Measurements from ENCODE around the gene GRIK4.

GRCh38 chr11:120599816-120600420 lies 88.4 kb downstream of the GRIK4 start:
- TF ChIP-seq MXI1 (conservative IDR thresholded peaks at IDR 0.05; ENCODE audit: poor library complexity, severe bottlenecking) (no peak), EZH2 (IDR thresholded peaks at IDR 0.05; ENCODE audit: borderline replicate concordance, insufficient read depth, low read length, poor library complexity, severe bottlenecking) (no peak), CTCF (IDR thresholded peaks at IDR 0.05; ENCODE audit: poor library complexity, severe bottlenecking) (no peak), REST (IDR thresholded peaks at IDR 0.05; ENCODE audit: borderline replicate concordance) (no peak), RAD21 (conservative IDR thresholded peaks at IDR 0.05) (no peak), EP300 (conservative IDR thresholded peaks at IDR 0.05; ENCODE audit: poor library complexity, severe bottlenecking) (no peak), TAF1 (IDR thresholded peaks at IDR 0.05; ENCODE audit: low read depth) (no peak), POLR2AphosphoS5 (IDR thresholded peaks at IDR 0.05) (no peak), SMC3 (conservative IDR thresholded peaks at IDR 0.05; ENCODE audit: poor library complexity) (no peak)

Measured in neural cell (in vitro differentiated cells).